Upper lobe of right lung (tissue), 1 donor: ENCODE data around the gene GRWD1. TPM values are rescaled to one million over a fixed set of nuclear protein-coding genes. Genes with fewer than 3 reads are reported as not detected.

ENCODE experiments used
- ATAC-seq: fragments of 200-7000 bp; cut with Tn5 transposase; one replicate; pipeline ENCODE4 v1.9.1; 2020; ENCODE audit warnings: mild to moderate bottlenecking, moderate library complexity
- DNase-seq: peaks from one replicate; pipeline ENCODE4 v3.0.0-alpha.2; 2020
- H3K27ac ChIP-seq: fragments of 200-600 bp; one replicate; pipeline ENCODE4 v1.8.0; 2022
- H3K27me3 ChIP-seq: fragments of 200-600 bp; one replicate; pipeline ENCODE4 v1.8.0; 2022; ENCODE audit warnings: mild to moderate bottlenecking
- H3K36me3 ChIP-seq: fragments of 200-600 bp; one replicate; pipeline ENCODE4 v1.8.0; 2022
- H3K4me1 ChIP-seq: fragments of 200-600 bp; one replicate; pipeline ENCODE4 v1.8.0; 2022
- H3K4me3 ChIP-seq: fragments of 200-600 bp; one replicate; pipeline ENCODE4 v1.8.0; 2022; ENCODE audit warnings: mild to moderate bottlenecking
- H3K9me3 ChIP-seq: fragments of 200-600 bp; one replicate; pipeline ENCODE4 v1.8.0; 2022
- CTCF ChIP-seq: fragments of 200-600 bp; IDR thresholded peaks from one replicate; pipeline ENCODE4 v1.8.0; 2022; ENCODE audit warnings: antibody characterized with exemption
- intact Hi-C: fragments of 100-400 bp; cut with DNase I; formaldehyde crosslinking; loops from one replicate; pipeline ENCODE4 v1.11.0; 2022
- total RNA-seq: library from RNA; stranded (reverse); fragmentation: NEBNext Ultra II Directional; extraction: Animal tissue kit (Norgen Biotek cat#: 25700); gene quantifications from one replicate; pipeline ENCODE4 v1.2.1, GENCODE V29; 2021
- donor health status: DM: no; HTN: yes; CAD: no; lungs with severe emphysema.

The GRWD1 gene
- total RNA-seq, 1 donor from 2014 or later = 27.1 TPM

DNA sequence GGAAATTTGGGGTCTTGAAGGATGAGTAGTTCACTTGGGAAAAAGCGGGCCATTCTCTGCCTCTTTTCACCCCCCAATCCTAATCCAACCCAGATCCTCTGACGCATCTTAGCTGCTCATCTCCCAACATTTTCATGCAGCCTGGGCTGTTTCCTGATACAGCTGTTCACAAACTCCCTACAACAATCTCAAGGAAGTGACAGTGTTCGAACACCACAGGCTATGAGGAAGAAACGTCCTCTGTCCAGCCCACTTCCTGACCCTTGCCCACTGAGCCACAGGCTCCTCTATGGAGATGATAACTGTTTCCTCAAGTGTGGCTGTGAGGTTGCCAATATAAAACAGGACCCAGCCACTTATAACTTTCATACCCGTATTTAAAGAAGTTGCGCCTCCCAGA is 49.6 kb downstream of the GRWD1 start:
- Histone ChIP-seq H3K36me3 (no peaks in the 10 kb centered on the region), H3K9me3 (no peaks in the 10 kb centered on the region), H3K4me3 (no peak overlapping the region), H3K4me1 (peaks cover 23% of the 10 kb centered on the region), H3K27ac (no peak overlapping the region), H3K27me3 (peaks cover 21% of the 10 kb centered on the region)
- no peak for TF ChIP-seq CTCF
- intact Hi-C loops = loop anchor here (10.0 kb wide), 1 partner anchor 89 kb away; no protein-coding TSS in a partner anchor
- no peak for DNase-seq
- no peak for ATAC-seq

- H3K27ac ChIP-seq = no peak overlapping the region
- intact Hi-C loops = loop anchor here (10.0 kb wide), 1 partner anchor 88 kb away; no protein-coding TSS in a partner anchor
These were observed 51.4 kb downstream of the GRWD1 start for GRCh38 chr19:48496959-48497727.

GRCh38 chr19:48497728-48498594 is 52.2 kb downstream of the GRWD1 start:
- DNase-seq (no peak), ATAC-seq (no peak)
- TF ChIP-seq CTCF = no peak
- H3K27me3 ChIP-seq = peaks cover 32% of the 10 kb centered on the region
- H3K4me3 ChIP-seq = no peak overlapping the region
- intact Hi-C loops = loop anchor here (10.0 kb wide), 1 partner anchor 87 kb away; no protein-coding TSS in a partner anchor
- no peak overlapping the region for H3K27ac ChIP-seq
- no peaks in the 10 kb centered on the region for H3K36me3 ChIP-seq
- peaks cover 11% of the 10 kb centered on the region for H3K4me1 ChIP-seq
- no peaks in the 10 kb centered on the region for H3K9me3 ChIP-seq

More at GRCh38 chr19:48496959-48497727, 51.4 kb downstream of the GRWD1 start:
- Histone ChIP-seq H3K4me1 (peaks cover 14% of the 10 kb centered on the region), H3K9me3 (no peaks in the 10 kb centered on the region), H3K36me3 (no peaks in the 10 kb centered on the region), H3K27me3 (peaks cover 32% of the 10 kb centered on the region), H3K4me3 (no peak overlapping the region)
- no peak for TF ChIP-seq CTCF
- no peak for ATAC-seq
- no peak for DNase-seq

GRCh38 chr19:48498595-48499311 is 53.0 kb downstream of the GRWD1 start:
- peaks cover 11% of the 10 kb centered on the region for H3K4me1 ChIP-seq
- no peak for TF ChIP-seq CTCF
- H3K27ac ChIP-seq = no peak overlapping the region
- intact Hi-C loops = loop anchor here (10.0 kb wide), 1 partner anchor 86 kb away; no protein-coding TSS in a partner anchor
- no peak overlapping the region for H3K4me3 ChIP-seq
- DNase-seq (no peak), ATAC-seq (no peak)
- H3K36me3 ChIP-seq = no peaks in the 10 kb centered on the region
- H3K27me3 ChIP-seq = peaks cover 32% of the 10 kb centered on the region
- no peaks in the 10 kb centered on the region for H3K9me3 ChIP-seq
